ENCODE results near the gene OSBPL2. TPM values are rescaled to one million over a fixed set of nuclear protein-coding genes. Genes with fewer than 3 reads are reported as not detected.

The OSBPL2 gene
- total and polyA plus RNA-seq, 2 donors (not counting 1 experiment from before 2014, with no cell fraction given): 28.1 to 74.3 TPM

- no peak overlapping the region for H3K27ac Mint-ChIP-seq
- no peaks in the 10 kb centered on the region for H3K36me3 ChIP-seq (replicated peaks in 1 of 2; ENCODE audit: control extremely low read depth in 1 of 2, control insufficient read depth in 1 of 2, extremely low read depth in 1 of 2, insufficient read depth in 2 of 2, low read length in 1 of 2)
- H3K27me3 ChIP-seq (replicated peaks in 1 of 4; ENCODE audit: control extremely low read depth in 1 of 4, control insufficient read depth in 3 of 4, insufficient read depth in 4 of 4, low read length in 3 of 4): peaks cover 0 to 17% (median 1%) of the 10 kb centered on the region in 4 experiments
- H3K27ac ChIP-seq (ENCODE audit: low read length in 2 of 2): no peak overlapping the region
- TF ChIP-seq EZH2 (IDR thresholded peaks at IDR 0.05; ENCODE audit: borderline replicate concordance, insufficient read depth, low read depth, low read length, poor library complexity, severe bottlenecking): no peak
- TF ChIP-seq, protein P1, sequence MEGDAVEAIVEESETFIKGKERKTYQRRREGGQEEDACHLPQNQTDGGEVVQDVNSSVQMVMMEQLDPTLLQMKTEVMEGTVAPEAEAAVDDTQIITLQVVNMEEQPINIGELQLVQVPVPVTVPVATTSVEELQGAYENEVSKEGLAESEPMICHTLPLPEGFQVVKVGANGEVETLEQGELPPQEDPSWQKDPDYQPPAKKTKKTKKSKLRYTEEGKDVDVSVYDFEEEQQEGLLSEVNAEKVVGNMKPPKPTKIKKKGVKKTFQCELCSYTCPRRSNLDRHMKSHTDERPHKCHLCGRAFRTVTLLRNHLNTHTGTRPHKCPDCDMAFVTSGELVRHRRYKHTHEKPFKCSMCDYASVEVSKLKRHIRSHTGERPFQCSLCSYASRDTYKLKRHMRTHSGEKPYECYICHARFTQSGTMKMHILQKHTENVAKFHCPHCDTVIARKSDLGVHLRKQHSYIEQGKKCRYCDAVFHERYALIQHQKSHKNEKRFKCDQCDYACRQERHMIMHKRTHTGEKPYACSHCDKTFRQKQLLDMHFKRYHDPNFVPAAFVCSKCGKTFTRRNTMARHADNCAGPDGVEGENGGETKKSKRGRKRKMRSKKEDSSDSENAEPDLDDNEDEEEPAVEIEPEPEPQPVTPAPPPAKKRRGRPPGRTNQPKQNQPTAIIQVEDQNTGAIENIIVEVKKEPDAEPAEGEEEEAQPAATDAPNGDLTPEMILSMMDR (IDR thresholded peaks at IDR 0.05): no peak
- H3K27me3 Mint-ChIP-seq: peaks cover 7% of the 10 kb centered on the region
- no peak overlapping the region for H3K4me3 ChIP-seq (ENCODE audit: control extremely low read depth in 1 of 5, extremely low read depth in 1 of 5, insufficient read depth in 1 of 5, low read depth in 2 of 5, low read length in 4 of 5)
- CTCF ChIA-PET: no interaction called here
- no peak overlapping the region for H3K4me3 Mint-ChIP-seq
- peaks cover 17 to 22% of the 10 kb centered on the region in 2 donors for H3K4me1 ChIP-seq (ENCODE audit: control insufficient read depth in 2 of 2, insufficient read depth in 2 of 2, low read length in 2 of 2)
- peaks cover 25% of the 10 kb centered on the region for H4K20me1 ChIP-seq (ENCODE audit: control insufficient read depth, insufficient read depth, low read length, poor library complexity, severe bottlenecking)
- no peak overlapping the region for H3K9ac ChIP-seq (ENCODE audit: low read length)
- POLR2A ChIA-PET: no interaction called here
- no peak overlapping the region for H2AFZ ChIP-seq (ENCODE audit: insufficient read depth, low read depth, low read length, poor library complexity, severe bottlenecking)
- no peaks in the 10 kb centered on the region for H3K9me3 Mint-ChIP-seq (ENCODE audit: insufficient read depth)
- H3K4me2 ChIP-seq (replicated peaks; ENCODE audit: low read depth, low read length, poor library complexity, severe bottlenecking): no peak overlapping the region
- H3K4me1 Mint-ChIP-seq: peaks cover 24% of the 10 kb centered on the region
- DNase-seq (no peak), ATAC-seq (ENCODE audit: low read depth) (no peak)
- intact Hi-C loops (cut with micrococcal nuclease): loop anchor here (5.0 kb wide), 2 partner anchors 556 to 716 kb away; partner anchors contain the start of gene SLC17A9
- H3K9me3 ChIP-seq (ENCODE audit: control extremely low read depth in 1 of 3, control insufficient read depth in 2 of 3, insufficient read depth in 1 of 3, low read length in 2 of 3): peaks cover 0 to 19% (median 5%) of the 10 kb centered on the region in 3 donors
- 94% methylated on average over 2 of the region's 6 CpGs for WGBS (ENCODE audit: insufficient coverage)
- peaks cover 40% of the 10 kb centered on the region for H3K79me2 ChIP-seq (ENCODE audit: control insufficient read depth, insufficient read depth, low read length)
These were observed 2.1 kb upstream of the OSBPL2 start for GRCh38 chr20:62236200-62236599.

- Histone ChIP-seq H3K4me1 (ENCODE audit: control insufficient read depth in 2 of 2, insufficient read depth in 2 of 2, low read length in 2 of 2) (peaks cover 17 to 22% of the 10 kb centered on the region in 2 donors), H3K9ac (ENCODE audit: low read length) (no peak overlapping the region), H3K36me3 (replicated peaks in 1 of 2; ENCODE audit: control extremely low read depth in 1 of 2, control insufficient read depth in 1 of 2, extremely low read depth in 1 of 2, insufficient read depth in 2 of 2, low read length in 1 of 2) (peaks cover 0 to 3% of the 10 kb centered on the region in 2 experiments), H3K27me3 (replicated peaks in 1 of 4; ENCODE audit: control extremely low read depth in 1 of 4, control insufficient read depth in 3 of 4, insufficient read depth in 4 of 4, low read length in 3 of 4) (peaks cover 0 to 17% (median 1%) of the 10 kb centered on the region in 4 experiments), H3K79me2 (ENCODE audit: control insufficient read depth, insufficient read depth, low read length) (peaks cover 48% of the 10 kb centered on the region), H3K9me3 (ENCODE audit: control extremely low read depth in 1 of 3, control insufficient read depth in 2 of 3, insufficient read depth in 1 of 3, low read length in 2 of 3) (peaks cover 0 to 19% (median 5%) of the 10 kb centered on the region in 3 donors), H3K4me3 (ENCODE audit: control extremely low read depth in 1 of 5, extremely low read depth in 1 of 5, insufficient read depth in 1 of 5, low read depth in 2 of 5, low read length in 4 of 5) (no peak overlapping the region), H2AFZ (ENCODE audit: insufficient read depth, low read depth, low read length, poor library complexity, severe bottlenecking) (peak overlapping the region; percentile 81), H3K4me2 (replicated peaks; ENCODE audit: low read depth, low read length, poor library complexity, severe bottlenecking) (peak overlapping the region; percentile 78), H3K27ac (ENCODE audit: low read length in 2 of 2) (no peak overlapping the region), H4K20me1 (ENCODE audit: control insufficient read depth, insufficient read depth, low read length, poor library complexity, severe bottlenecking) (peaks cover 32% of the 10 kb centered on the region)
- intact Hi-C loops (cut with micrococcal nuclease): loop anchor here (5.0 kb wide), 2 partner anchors 555 to 715 kb away; partner anchors contain the start of gene SLC17A9
- CTCF ChIA-PET: interaction anchor here (0.5 to 1.3 kb wide), 2 partner anchors 146 to 1734 kb away, joined by 3 to 4 read pairs; no protein-coding TSS in a partner anchor
- Mint-ChIP-seq H3K4me1 (peaks cover 30% of the 10 kb centered on the region), H3K27ac (no peak overlapping the region), H3K4me3 (no peak overlapping the region), H3K27me3 (peaks cover 7% of the 10 kb centered on the region), H3K9me3 (ENCODE audit: insufficient read depth) (no peaks in the 10 kb centered on the region)
- POLR2A ChIA-PET: interaction anchor here (0.5 kb wide), 1 partner anchor 150 kb away, joined by 5 read pairs; the partner anchor contains the start of gene RPS21
- no peak for TF ChIP-seq EZH2 (IDR thresholded peaks at IDR 0.05; ENCODE audit: borderline replicate concordance, insufficient read depth, low read depth, low read length, poor library complexity, severe bottlenecking)
- TF ChIP-seq, protein P1 (IDR thresholded peaks at IDR 0.05): no peak
- WGBS (ENCODE audit: insufficient coverage): 85% methylated on average over 22 of the region's 28 CpGs
- no peak for ATAC-seq (ENCODE audit: low read depth)
- no peak for DNase-seq
These were observed 1.4 kb upstream of the OSBPL2 start for GRCh38 chr20:62236766-62237513.
